GM23248 (cell line): Measurements from ENCODE around the gene ATP13A3.

Source experiments
- EZH2 ChIP-seq: fragments of 200-600 bp; sonication (generic); IDR thresholded peaks from 2 replicates; pipeline ENCODE4 v1.6.1; 2018; ENCODE audit warnings: antibody characterized with exemption, mild to moderate bottlenecking; ENCODE audit not compliant: insufficient read depth, poor library complexity, severe bottlenecking
- EZH2phosphoT487 ChIP-seq: fragments of 200-600 bp; sonication (generic); IDR thresholded peaks from 2 replicates; pipeline ENCODE4 v1.6.1; 2018; ENCODE audit warnings: antibody characterized with exemption, moderate library complexity, mild to moderate bottlenecking, low read depth; ENCODE audit not compliant: insufficient read depth

DNA sequence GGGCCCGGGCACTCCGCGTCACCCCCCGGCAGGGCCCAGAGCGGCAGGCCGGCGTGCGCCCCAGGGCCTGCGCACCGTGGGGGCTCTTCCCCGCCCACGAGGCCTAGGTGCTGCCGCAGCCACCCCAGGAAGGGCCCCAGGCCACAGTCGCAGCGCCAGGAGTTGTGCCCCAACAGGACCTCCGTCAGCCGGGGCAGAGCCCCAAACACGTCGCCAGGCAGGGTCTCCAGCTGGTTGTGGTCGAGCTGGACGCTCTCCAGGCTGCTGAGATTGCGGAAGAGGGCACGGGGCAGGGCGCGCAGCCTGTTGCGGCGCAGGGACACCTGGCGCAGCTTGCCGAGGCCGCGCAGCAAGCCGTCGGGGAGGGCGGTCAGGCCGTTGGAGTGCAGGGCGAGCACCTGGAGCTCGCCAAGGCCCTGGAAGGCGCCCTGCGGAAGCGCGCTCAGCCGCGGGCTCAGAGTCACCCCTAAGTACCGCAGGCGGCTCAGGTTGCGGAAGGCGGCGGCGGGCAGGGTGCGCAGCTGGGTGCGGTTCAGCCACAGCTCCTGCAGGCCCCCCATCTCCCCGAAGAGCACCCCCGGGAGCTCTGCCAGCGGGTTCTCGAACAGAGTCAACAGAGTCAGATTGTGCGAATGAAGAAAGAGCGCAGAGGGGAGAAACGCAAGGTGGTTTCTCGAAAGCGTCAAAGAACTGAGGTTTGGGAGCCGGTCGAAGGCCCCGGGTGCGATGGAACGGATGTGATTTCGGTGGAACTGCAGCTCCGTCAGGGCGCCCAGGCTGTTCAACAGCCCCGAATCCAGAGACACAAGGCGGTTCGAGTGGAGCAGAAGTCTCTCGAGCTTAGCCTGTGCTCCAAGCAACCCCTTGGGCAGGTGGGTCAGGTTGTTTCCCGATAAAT lies 89.7 kb downstream of the ATP13A3 start:
- no peak for TF ChIP-seq EZH2
- no peak for TF ChIP-seq EZH2phosphoT487
